SK-N-SH treated with all-trans-retinoic acid at 6 μM for 48 hours (cell line): Measurements from ENCODE around the gene TFF3.

Source experiments
- ATAC-seq: fragments of 200-7000 bp; cut with Tn5 transposase; 3 replicates; pipeline ENCODE4 v1.9.1; 2020; ENCODE audit warnings: mild to moderate bottlenecking, moderate library complexity
- ARNTL ChIP-seq: fragments of 450-650 bp; formaldehyde crosslinking; IDR thresholded peaks from 2 replicates; pipeline ENCODE4 v1.5.0; 2020; ENCODE audit warnings: low read depth, mild to moderate bottlenecking, moderate library complexity, borderline replicate concordance
- BACH2 ChIP-seq: fragments of 250-450 bp; sonication (Bioruptor Pico); IDR thresholded peaks from 2 replicates; pipeline ENCODE4 v1.9.0; 2021; ENCODE audit warnings: mild to moderate bottlenecking, borderline replicate concordance
- CSDC2 ChIP-seq: fragments of 250-450 bp; sonication (Bioruptor Pico); IDR thresholded peaks from 2 replicates; pipeline ENCODE4 v1.5.0; 2020; ENCODE audit warnings: mild to moderate bottlenecking, moderate library complexity
- CSRNP3 ChIP-seq: fragments of 250-450 bp; sonication (Bioruptor Pico); IDR thresholded peaks from 2 replicates; pipeline ENCODE4 v1.5.1; 2021; ENCODE audit warnings: mild to moderate bottlenecking, moderate library complexity
- ESRRG ChIP-seq: fragments of 250-450 bp; sonication (Bioruptor Pico); IDR thresholded peaks from 2 replicates; pipeline ENCODE4 v1.6.1; 2021; ENCODE audit warnings: mild to moderate bottlenecking
- ISL1 ChIP-seq: fragments of 250-450 bp; sonication (Bioruptor Pico); IDR thresholded peaks from 2 replicates; pipeline ENCODE4 v2.1.2; 2022; ENCODE audit warnings: mild to moderate bottlenecking, moderate library complexity
- POU6F1 ChIP-seq: fragments of 250-450 bp; sonication (Bioruptor Pico); IDR thresholded peaks from 2 replicates; pipeline ENCODE4 v1.8.0; 2021; ENCODE audit warnings: low read depth, mild to moderate bottlenecking, moderate library complexity, borderline replicate concordance
- PPARA ChIP-seq: fragments of 250-450 bp; sonication (Bioruptor Pico); IDR thresholded peaks from 2 replicates; pipeline ENCODE4 v1.5.0; 2020; ENCODE audit warnings: mild to moderate bottlenecking, borderline replicate concordance
- RARB ChIP-seq: fragments of 250-450 bp; sonication (Bioruptor Pico); IDR thresholded peaks from 2 replicates; pipeline ENCODE4 v1.8.0; 2021; ENCODE audit warnings: mild to moderate bottlenecking, moderate library complexity
- SNAI2 ChIP-seq: fragments of 250-450 bp; sonication (Bioruptor Pico); IDR thresholded peaks from 2 replicates; pipeline ENCODE4 v1.5.0; 2020; ENCODE audit warnings: mild to moderate bottlenecking, moderate library complexity
- TCF4 ChIP-seq: fragments of 250-450 bp; sonication (Bioruptor Pico); IDR thresholded peaks from 2 replicates; pipeline ENCODE4 v1.8.0; 2021; ENCODE audit warnings: mild to moderate bottlenecking, moderate library complexity, borderline replicate concordance
- TOX ChIP-seq: fragments of 250-450 bp; sonication (Bioruptor Pico); IDR thresholded peaks from 2 replicates; pipeline ENCODE4 v1.8.0; 2021; ENCODE audit warnings: mild to moderate bottlenecking, moderate library complexity, borderline replicate concordance
- TSHZ2 ChIP-seq: fragments of 250-450 bp; sonication (Bioruptor Pico); IDR thresholded peaks from 2 replicates; pipeline ENCODE4 v1.5.0; 2020; ENCODE audit warnings: mild to moderate bottlenecking, moderate library complexity
- ZC3H10 ChIP-seq: fragments of 250-450 bp; sonication (Bioruptor Pico); IDR thresholded peaks from 2 replicates; pipeline ENCODE4 v1.5.1; 2021; ENCODE audit warnings: mild to moderate bottlenecking, moderate library complexity
- ZFP3 ChIP-seq: fragments of 250-450 bp; sonication (Bioruptor Pico); IDR thresholded peaks from 2 replicates; pipeline ENCODE4 v1.5.0; 2020; ENCODE audit warnings: mild to moderate bottlenecking, moderate library complexity
- ZFP30 ChIP-seq: fragments of 450-650 bp; formaldehyde crosslinking; IDR thresholded peaks from 2 replicates; pipeline ENCODE4 v1.5.0; 2022; ENCODE audit warnings: mild to moderate bottlenecking, moderate library complexity
- ZNF565 ChIP-seq: fragments of 450-650 bp; formaldehyde crosslinking; conservative IDR thresholded peaks from 2 replicates; pipeline ENCODE4 v1.5.0; 2020; ENCODE audit warnings: low read depth, mild to moderate bottlenecking, moderate library complexity
- ZNF70 ChIP-seq: fragments of 450-650 bp; formaldehyde crosslinking; IDR thresholded peaks from 2 replicates; pipeline ENCODE4 v1.5.0; 2020; ENCODE audit warnings: mild to moderate bottlenecking, moderate library complexity
- ZNF8 ChIP-seq: fragments of 450-650 bp; formaldehyde crosslinking; IDR thresholded peaks from 2 replicates; pipeline ENCODE4 v1.5.0; 2020; ENCODE audit warnings: mild to moderate bottlenecking, moderate library complexity

TFF3 gene

GRCh38 chr21:42362700-42363099 lies 47.5 kb upstream of the TFF3 start:
- TF ChIP-seq ZNF70: no peak
- TF ChIP-seq TOX (CRISPR knock-in tag): no peak
- TF ChIP-seq ZNF8 (CRISPR knock-in tag): no peak
- TF ChIP-seq ZFP3: no peak
- no peak for TF ChIP-seq CSRNP3 (CRISPR knock-in tag)
- no peak for TF ChIP-seq POU6F1 (CRISPR knock-in tag)
- TF ChIP-seq ESRRG (CRISPR knock-in tag): no peak
- no peak for TF ChIP-seq PPARA (CRISPR knock-in tag)
- TF ChIP-seq TCF4: no peak
- no peak for TF ChIP-seq BACH2
- no peak for TF ChIP-seq TSHZ2 (CRISPR knock-in tag)
- TF ChIP-seq ISL1 (CRISPR knock-in tag): no peak
- TF ChIP-seq ARNTL (CRISPR knock-in tag): no peak
- no peak for TF ChIP-seq ZC3H10 (CRISPR knock-in tag)
- TF ChIP-seq SNAI2 (CRISPR knock-in tag): no peak
- TF ChIP-seq ZNF565 (CRISPR knock-in tag): no peak
- no peak for TF ChIP-seq CSDC2 (CRISPR knock-in tag)
- no peak for ATAC-seq

DNA sequence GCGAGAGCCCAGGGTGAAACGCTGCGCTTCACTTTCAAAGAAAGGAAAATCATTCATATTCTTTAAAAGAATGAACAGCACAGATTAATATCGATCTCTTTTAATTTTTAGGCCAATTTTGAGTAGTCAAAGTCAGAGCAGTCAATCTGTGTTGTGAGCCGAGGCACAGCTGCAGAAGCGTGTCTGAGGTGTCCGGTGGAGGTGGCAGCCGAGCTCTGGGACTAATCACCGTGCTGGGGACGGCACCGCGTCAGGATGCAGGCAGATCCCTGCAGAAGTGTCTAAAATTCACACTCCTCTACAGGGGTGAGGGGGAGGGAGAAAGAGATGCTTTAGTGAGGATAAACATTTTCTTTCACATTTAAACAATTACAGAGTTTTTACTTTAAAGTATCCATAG lies 47.0 kb upstream of the TFF3 start:
- TF ChIP-seq ZNF70 (no peak), TCF4 (no peak)
- no peak for ATAC-seq

- TF ChIP-seq ZNF70: no peak
- TF ChIP-seq TCF4: no peak
- no peak for TF ChIP-seq POU6F1 (CRISPR knock-in tag)
- no peak for TF ChIP-seq PPARA (CRISPR knock-in tag)
- no peak for TF ChIP-seq SNAI2 (CRISPR knock-in tag)
- no peak for TF ChIP-seq ZC3H10 (CRISPR knock-in tag)
- no peak for TF ChIP-seq ZFP3
- ATAC-seq: no peak
Measured at GRCh38 chr21:42361286-42361685, 46.1 kb upstream of the TFF3 start.

DNA sequence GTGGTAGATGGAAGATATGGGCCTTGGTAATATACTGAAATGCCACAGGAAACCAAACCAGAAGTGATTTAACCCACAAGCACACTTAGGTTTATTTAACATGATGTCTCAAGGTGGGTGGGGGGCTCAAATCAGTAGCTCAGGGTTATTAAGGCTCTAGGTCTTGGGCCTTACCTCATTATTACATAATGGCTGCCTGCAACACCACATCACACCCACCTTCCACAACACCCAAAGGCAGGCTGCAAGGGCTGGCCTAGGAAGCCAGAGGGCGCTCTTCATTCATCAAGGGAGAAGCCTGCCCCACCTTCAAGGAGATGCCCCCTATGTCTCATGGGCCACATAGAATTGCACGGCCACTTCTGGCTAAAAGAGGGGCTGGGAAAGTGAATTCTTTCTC lies 45.1 kb upstream of the TFF3 start:
- ATAC-seq: no peak
- TF ChIP-seq ZNF70 (no peak), SNAI2 (CRISPR knock-in tag) (no peak), RARB (no peak), ZFP30 (CRISPR knock-in tag) (no peak), TCF4 (no peak), POU6F1 (CRISPR knock-in tag) (no peak), ZC3H10 (CRISPR knock-in tag) (no peak)
- TF ChIP-seq, all 23 proteins: peak for 0
